GM12878 (cell line): ENCODE measurements around the gene DPAGT1. TPM values are rescaled to one million over a fixed set of nuclear protein-coding genes. Genes with fewer than 3 reads are reported as not detected.

Source experiments
- ATAC-seq: fragments of 200-7000 bp; cut with Tn5 transposase; 3 replicates; pipeline ENCODE4 v1.9.1; 2020; ENCODE audit warnings: mild to moderate bottlenecking, moderate library complexity
- BruUV-seq: library from RNA; stranded (reverse); fragments of 400-500 nt; replicated peaks from 2 replicates; lab custom pipeline; 2021; lab: Mats Ljungman, UMichigan
- CTCF ChIA-PET: fragments of 300-600 bp; sonication (Branson Sonifier 250); formaldehyde crosslinking; extraction: SDS; loops from one replicate; lab custom pipeline; 2021; ENCODE audit warnings: inconsistent platforms; lab: Yijun Ruan, JAX
- POLR2A ChIA-PET: fragments of 350-600 bp; formaldehyde crosslinking; extraction: SDS; loops from one replicate; lab custom pipeline; 2021; ENCODE audit warnings: inconsistent platforms; lab: Charles Lee
- RAD21 ChIA-PET: fragments of 300-600 bp; sonication (Branson Sonifier 250); formaldehyde crosslinking; loops from one replicate; lab custom pipeline; 2023; ENCODE audit warnings: antibody characterized with exemption; ENCODE audit not compliant: unreplicated experiment; lab: Charles Lee
- SMC1A ChIA-PET: fragments of 300-600 bp; sonication (Branson Sonifier 250); formaldehyde crosslinking; loops from one replicate; lab custom pipeline; 2023; ENCODE audit not compliant: unreplicated experiment, uncharacterized antibody; lab: Charles Lee
- DNase-seq: peaks from one replicate; pipeline ENCODE4 v3.0.0-alpha.2; 2011; ENCODE audit warnings: low read depth, low spot score
- FAIRE-seq: peaks from 3 replicates; lab custom pipeline; 2011; peaks lifted over from hg19 to GRCh38; lab: Jason Lieb, UNC
- H2AFZ ChIP-seq: 2 replicates; pipeline ENCODE4 v1.6.0; 2011; ENCODE audit warnings: low read depth, low read length, control low read depth; ENCODE audit not compliant: control insufficient read depth
- H3K27ac ChIP-seq: 2 replicates; pipeline ENCODE4 v1.5.1; 2011; ENCODE audit warnings: control low read depth; ENCODE audit not compliant: control insufficient read depth, insufficient read depth
- H3K27me3 ChIP-seq, 2 experiments: replicated peaks in 1 of 2; 2 replicates each; pipeline versions ENCODE4 v1.6.0 to v1.6.1; 2011; ENCODE audit warnings: low read length in 1 of 2; ENCODE audit not compliant: control insufficient read depth in 2 of 2, insufficient read depth in 2 of 2
- H3K36me3 ChIP-seq, 2 experiments: 2 replicates each; pipeline ENCODE4 v1.5.1; 2011; ENCODE audit warnings: low read length in 1 of 2; ENCODE audit not compliant: control insufficient read depth in 2 of 2, insufficient read depth in 2 of 2
- H3K4me1 ChIP-seq: 2 replicates; pipeline ENCODE4 v1.6.1; 2011; ENCODE audit warnings: mild to moderate bottlenecking, low read length, moderate library complexity, mixed read lengths; ENCODE audit not compliant: control insufficient read depth, insufficient read depth
- H3K4me2 ChIP-seq: 2 replicates; pipeline ENCODE4 v1.6.0; 2011; ENCODE audit warnings: control low read depth; ENCODE audit not compliant: control insufficient read depth, insufficient read depth
- H3K4me3 ChIP-seq: fragments of 200-600 bp; sonication (generic); 2 replicates; pipeline ENCODE4 v1.5.1; 2016
- H3K79me2 ChIP-seq: 2 replicates; pipeline ENCODE4 v1.6.0; 2011; ENCODE audit warnings: low read length; ENCODE audit not compliant: control insufficient read depth, insufficient read depth
- H3K9ac ChIP-seq: 2 replicates; pipeline ENCODE4 v1.8.0; 2011; ENCODE audit warnings: low read length, control low read depth, mixed read lengths; ENCODE audit not compliant: control insufficient read depth, insufficient read depth
- H3K9me3 ChIP-seq: replicated peaks from 3 replicates; pipeline ENCODE4 v1.5.1; 2011; ENCODE audit warnings: mild to moderate bottlenecking, low read length; ENCODE audit not compliant: control insufficient read depth, insufficient read depth
- H4K20me1 ChIP-seq: 2 replicates; pipeline ENCODE4 v1.6.0; 2011; ENCODE audit not compliant: control insufficient read depth, insufficient read depth
- BHLHE40 ChIP-seq, 2 experiments: fragments of 450-650 bp in 1 of 2; IDR thresholded peaks; 2 replicates each; pipeline ENCODE4 v1.6.1; 2011 to 2017; ENCODE audit warnings: low read depth in 2 of 2, borderline replicate concordance in 1 of 2, improper control_type of control experiment in 1 of 2, low read length in 1 of 2, mild to moderate bottlenecking in 1 of 2
- CBX3 ChIP-seq: fragments of 200-600 bp; sonication (generic); IDR thresholded peaks from 2 replicates; pipeline ENCODE4 v1.6.1; 2016; ENCODE audit warnings: low read depth, borderline replicate concordance
- HCFC1 ChIP-seq: fragments of 150-350 bp; IDR thresholded peaks from 2 replicates; pipeline ENCODE4 v1.6.1; 2014; ENCODE audit warnings: low read length
- MTA2 ChIP-seq: fragments of 450-650 bp; IDR thresholded peaks from 2 replicates; pipeline ENCODE4 v1.6.1; 2016; ENCODE audit warnings: low read depth, mild to moderate bottlenecking, moderate library complexity
- NFIC ChIP-seq: IDR thresholded peaks from 2 replicates; pipeline ENCODE4 v1.6.1; 2012; ENCODE audit warnings: low read depth, mild to moderate bottlenecking, inconsistent platforms, low read length, moderate library complexity
- NFYB ChIP-seq: IDR thresholded peaks from 2 replicates; pipeline ENCODE4 v1.6.1; 2011; ENCODE audit warnings: low read depth, mild to moderate bottlenecking, low read length, improper control_type of control experiment, moderate library complexity; ENCODE audit not compliant: insufficient read depth
- PKNOX1 ChIP-seq: fragments of 450-650 bp; IDR thresholded peaks from 2 replicates; pipeline ENCODE4 v1.6.1; 2016; ENCODE audit warnings: mild to moderate bottlenecking
- POLR2AphosphoS5 ChIP-seq: IDR thresholded peaks from 2 replicates; pipeline ENCODE4 v1.6.1; 2011; ENCODE audit warnings: mild to moderate bottlenecking, low read length, inconsistent platforms
- RAD21 ChIP-seq: IDR thresholded peaks from 2 replicates; pipeline ENCODE4 v1.6.1; 2011; ENCODE audit warnings: mild to moderate bottlenecking, low read depth, low read length, moderate library complexity; ENCODE audit not compliant: insufficient read depth
- SMARCA5 ChIP-seq: fragments of 450-650 bp; IDR thresholded peaks from 2 replicates; pipeline ENCODE4 v1.6.1; 2017; ENCODE audit warnings: mild to moderate bottlenecking
- SMC3 ChIP-seq: IDR thresholded peaks from 2 replicates; pipeline ENCODE4 v1.6.1; 2011; ENCODE audit warnings: low read length, improper control_type of control experiment, borderline replicate concordance
- WRNIP1 ChIP-seq: IDR thresholded peaks from 2 replicates; pipeline ENCODE4 v1.6.1; 2011; ENCODE audit warnings: low read depth, low read length, improper control_type of control experiment, borderline replicate concordance
- ZNF24 ChIP-seq: fragments of 450-650 bp; IDR thresholded peaks from 2 replicates; pipeline ENCODE4 v1.6.1; 2017; ENCODE audit warnings: antibody characterized with exemption, mild to moderate bottlenecking
- ZNF592 ChIP-seq: fragments of 450-650 bp; IDR thresholded peaks from 2 replicates; pipeline ENCODE4 v1.6.1; 2017; ENCODE audit warnings: mild to moderate bottlenecking, moderate library complexity
- ZNF687 ChIP-seq: fragments of 450-650 bp; IDR thresholded peaks from 2 replicates; pipeline ENCODE4 v1.6.1; 2017; ENCODE audit warnings: mild to moderate bottlenecking, moderate library complexity
- WGBS: methylation state at CpG from one replicate; pipeline ENCODE4 v1.1.6; 2016; ENCODE audit warnings: low lambda C conversion rate; ENCODE audit not compliant: insufficient replicate concordance, insufficient coverage; ENCODE audit errors: missing lambda C conversion rate; 5-methylcytosine and 5-hydroxymethylcytosine counted together
- in situ Hi-C: fragments of 300-500 bp; cut with MboI; formaldehyde crosslinking; loops from 9 replicates; pipeline ENCODE4 v1.14.3; 2018; ENCODE audit warnings: mixed read lengths
- intact Hi-C: fragments of 100-400 bp; cut with micrococcal nuclease; formaldehyde crosslinking; loops from one replicate; pipeline ENCODE4 v1.14.2; 2022; ENCODE audit not compliant: unreplicated experiment
- polyA plus RNA-seq, 11 experiments: library from polyadenylated mRNA; depleted of rRNA in 4 of 11; unstranded in 6 of 11; stranded (reverse) in 5 of 11; fragments of >200 nt; fragmentation: Nextera tagmentation in 4 of 11; fragmentation: Illumina TruSeq in 1 of 11; extraction: Ambion mirVana in 4 of 11; extraction: Trizol in 1 of 11; gene quantifications; 1 replicate in 1 of 11; 2 replicates in 10 of 11; pipeline versions ENCODE4 v1.2.1 to v1.2.3, GENCODE V29; 2011 to 2016; ENCODE audit warnings: inconsistent platforms in 2 of 11, missing spikeins in 2 of 11, low read depth in 1 of 11
- total RNA-seq, 4 experiments: library from RNA; depleted of rRNA in 3 of 4; stranded (reverse); fragments of >200 nt in 3 of 4; fragmentation: Illumina TruSeq in 1 of 4; extraction: Trizol in 1 of 4; gene quantifications; 2 replicates each; pipeline versions ENCODE4 v1.2.1 to v1.2.3, GENCODE V29; 2013 to 2021

DPAGT1 gene
- total and polyA plus RNA-seq, 10 of the 15 experiments (the other 5 are each of a cell fraction or from before 2014, with no cell fraction given), result 20.5 to 95.6 (median 54.3) TPM

GRCh38 chr11:119065369-119065768 is 36.3 kb downstream of the DPAGT1 start:
- DNase-seq (no peak), ATAC-seq (peak; percentile 71), FAIRE-seq (peak; percentile 13)
- BruUV-seq, result no TSS peak
- Histone ChIP-seq H3K4me3 (no peak overlapping the region), H3K36me3 (no peaks in the 10 kb centered on the region), H3K4me2 (no peak overlapping the region), H3K4me1 (no peaks in the 10 kb centered on the region), H3K27me3 (no peaks in the 10 kb centered on the region), H2AFZ (no peak overlapping the region), H4K20me1 (no peaks in the 10 kb centered on the region), H3K9ac (no peak overlapping the region), H3K27ac (no peak overlapping the region), H3K79me2 (peaks cover 10% of the 10 kb centered on the region), H3K9me3 (no peaks in the 10 kb centered on the region)
- POLR2A ChIA-PET, result interaction anchor here (0.6 to 3.5 kb wide), 3 partner anchors 20 to 37 kb away, joined by 3 to 48 read pairs (median 3); partner anchors contain the start of gene HMBS
- RAD21 ChIA-PET, result interaction anchor here (1.0 kb wide), 2 partner anchors 41 to 219 kb away, joined by 3 read pairs; no protein-coding TSS in a partner anchor
- intact Hi-C loops, result loop anchor here (1.0 to 5.0 kb wide), 2 partner anchors 132 to 272 kb away; no protein-coding TSS in a partner anchor
- in situ Hi-C loops, result no loop called here
- SMC1A ChIA-PET, result interaction anchor here (0.9 to 1.0 kb wide), 2 partner anchors 34 to 131 kb away, joined by 3 to 4 read pairs; no protein-coding TSS in a partner anchor
- WGBS, result 34% methylated on average over 4 of the region's 4 CpGs
- CTCF ChIA-PET, result interaction anchor here (0.6 to 1.8 kb wide), 9 partner anchors 18 to 281 kb away, joined by 3 to 9 read pairs (median 4); partner anchors contain the start of gene HMBS
- no peak for TF ChIP-seq WRNIP1
- TF ChIP-seq HCFC1, result no peak
- TF ChIP-seq ZNF24, result 0 out of 2 replicates have a peak, but pooled peaks have one; percentile 13
- TF ChIP-seq MTA2, result no peak
- no peak for TF ChIP-seq ZNF592
- TF ChIP-seq SMC3, result peak; percentile 52; the same call in 1 of the 2 replicates
- TF ChIP-seq RAD21, result peak; percentile 49
- 0 out of 2 replicates have a peak, but pooled peaks have one; percentile 11 for TF ChIP-seq NFYB
- TF ChIP-seq BHLHE40 (IDR thresholded peaks at IDR 0.05; ENCODE audit: borderline replicate concordance in 1 of 2, low read depth in 2 of 2, low read length in 1 of 2), result no peak
- no peak for TF ChIP-seq PKNOX1
- TF ChIP-seq POLR2AphosphoS5, result no peak
- TF ChIP-seq NFIC, result no peak
- TF ChIP-seq SMARCA5, result 0 out of 2 replicates have a peak, but pooled peaks have one; percentile 31
- TF ChIP-seq ZNF687, result no peak
- TF ChIP-seq CBX3, result no peak
